ENCODE measurements around the gene MAPK8IP3.

Gene MAPK8IP3

GRCh38 chr16:1774448-1774780 is 68.4 kb downstream of the MAPK8IP3 start:
- H3K27ac ChIP-seq (ENCODE audit: insufficient read depth, low read depth, low read length, poor library complexity, severe bottlenecking), result no peak overlapping the region

DNA sequence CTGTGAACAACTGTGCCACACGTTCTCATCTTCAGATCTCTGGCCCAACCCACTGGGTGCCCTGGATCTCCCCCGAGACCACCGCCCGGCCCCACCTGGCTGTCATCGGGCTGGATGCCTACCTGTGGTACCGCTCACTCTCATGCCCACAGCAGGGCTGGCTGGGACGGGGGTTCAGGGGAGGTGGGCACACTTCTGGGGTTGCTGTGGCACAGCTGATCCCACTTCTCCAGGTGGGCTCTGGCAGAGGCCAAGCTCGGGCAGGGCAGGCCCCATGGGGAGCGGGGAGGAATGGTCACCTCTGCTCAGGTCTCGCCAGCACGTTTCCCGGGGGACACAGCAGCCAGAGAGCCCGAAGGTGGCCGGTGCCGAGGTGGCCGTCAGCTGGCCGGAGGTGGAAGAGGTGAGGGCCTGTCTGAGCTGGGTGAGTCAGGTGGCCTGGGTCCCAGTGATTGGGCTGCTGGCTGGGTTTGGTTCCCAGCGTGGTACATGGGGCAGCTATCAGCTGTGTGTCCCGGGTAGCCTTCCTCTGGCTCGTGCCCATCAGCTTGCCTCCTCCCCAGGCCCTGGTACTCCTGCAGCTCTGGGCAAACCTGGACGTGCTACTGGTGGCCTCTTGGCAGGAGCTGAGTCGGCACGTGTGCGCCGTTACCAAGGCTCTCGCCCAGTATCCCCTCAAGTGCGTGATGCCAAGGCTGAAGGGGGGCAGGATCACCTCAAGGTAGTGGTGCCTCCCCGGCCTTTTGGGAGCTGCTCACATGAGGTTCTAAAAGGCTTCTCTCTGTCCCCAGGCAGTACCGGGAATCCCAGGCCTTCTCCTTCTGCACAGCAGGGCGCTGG is 69.2 kb downstream of the MAPK8IP3 start:
- H3K4me1 ChIP-seq (ENCODE audit: control insufficient read depth, insufficient read depth, low read length), result peaks cover 8% of the 10 kb centered on the region
- H3K36me3 ChIP-seq (ENCODE audit: control insufficient read depth, insufficient read depth, low read length), result peaks cover 19% of the 10 kb centered on the region
- no peaks in the 10 kb centered on the region for H3K9me3 ChIP-seq (ENCODE audit: control insufficient read depth, low read length)
- H3K27me3 ChIP-seq (ENCODE audit: control insufficient read depth, insufficient read depth, low read length, poor library complexity, severe bottlenecking), result no peaks in the 10 kb centered on the region
- H3K4me3 ChIP-seq (ENCODE audit: insufficient read depth, low read depth, low read length), result no peak overlapping the region
- no peak overlapping the region for H3K27ac ChIP-seq (ENCODE audit: insufficient read depth, low read depth, low read length, poor library complexity, severe bottlenecking)
- 95 to 97% methylated on average over 30 of the region's 30 CpGs for WGBS, 2 experiments

More at GRCh38 chr16:1774448-1774780, 68.4 kb downstream of the MAPK8IP3 start:
- Histone ChIP-seq H3K27me3 (ENCODE audit: control insufficient read depth, insufficient read depth, low read length, poor library complexity, severe bottlenecking) (no peaks in the 10 kb centered on the region), H3K9me3 (ENCODE audit: control insufficient read depth, low read length) (no peaks in the 10 kb centered on the region), H3K4me3 (ENCODE audit: insufficient read depth, low read depth, low read length) (no peak overlapping the region), H3K4me1 (ENCODE audit: control insufficient read depth, insufficient read depth, low read length) (peaks cover 14% of the 10 kb centered on the region), H3K36me3 (ENCODE audit: control insufficient read depth, insufficient read depth, low read length) (peaks cover 19% of the 10 kb centered on the region)
- 94% methylated on average over 7 of the region's 7 CpGs for WGBS, 2 experiments

DNA sequence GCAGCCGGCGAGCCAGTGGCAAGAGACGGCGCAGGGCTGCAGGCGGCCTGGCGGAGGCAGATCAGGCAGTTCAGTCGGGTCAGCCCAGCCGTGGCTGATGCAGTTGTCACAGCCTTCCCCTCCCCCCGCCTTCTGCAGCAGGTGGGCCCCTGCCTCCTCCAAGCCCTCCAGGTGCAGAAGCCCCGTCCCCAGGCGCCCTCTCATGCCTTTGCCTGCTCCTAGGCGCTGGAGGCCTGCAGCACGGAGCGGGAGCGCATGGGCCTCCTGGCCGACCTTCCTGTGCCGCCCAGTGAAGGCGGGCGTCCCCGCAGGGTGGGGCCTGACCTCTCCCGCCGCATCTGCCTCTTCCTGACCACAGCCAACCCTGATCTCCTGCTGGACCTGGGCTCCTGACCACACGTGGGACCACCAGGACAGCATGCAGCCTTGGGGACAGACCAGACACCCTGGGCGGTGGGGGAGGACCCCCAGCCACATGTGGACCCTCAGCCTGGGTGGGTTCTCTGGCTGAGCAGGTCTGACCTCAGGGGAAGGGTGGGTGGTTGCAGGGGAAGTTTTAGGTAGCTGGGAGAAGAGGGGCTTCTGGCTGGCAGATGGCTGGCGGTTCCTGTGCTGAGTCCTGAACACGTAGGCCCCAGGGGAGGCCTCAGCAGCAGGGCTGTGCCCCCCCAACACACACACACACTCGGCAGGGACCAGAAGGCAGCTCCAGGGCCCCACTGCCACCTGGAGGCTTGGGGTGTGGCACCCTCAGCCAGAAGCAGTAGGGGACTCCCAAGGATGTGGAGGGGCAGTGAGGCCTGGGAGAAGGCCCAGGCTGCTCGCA is 70.1 kb downstream of the MAPK8IP3 start:
- H3K36me3 ChIP-seq (ENCODE audit: control insufficient read depth, insufficient read depth, low read length), result peaks cover 19% of the 10 kb centered on the region
- H3K27ac ChIP-seq (ENCODE audit: insufficient read depth, low read depth, low read length, poor library complexity, severe bottlenecking), result no peak overlapping the region
- H3K4me1 ChIP-seq (ENCODE audit: control insufficient read depth, insufficient read depth, low read length), result peaks cover 10% of the 10 kb centered on the region
- 93 to 94% methylated on average over 28 of the region's 28 CpGs for WGBS, 2 experiments
- no peaks in the 10 kb centered on the region for H3K9me3 ChIP-seq (ENCODE audit: control insufficient read depth, low read length)
- H3K4me3 ChIP-seq (ENCODE audit: insufficient read depth, low read depth, low read length), result no peak overlapping the region
- no peaks in the 10 kb centered on the region for H3K27me3 ChIP-seq (ENCODE audit: control insufficient read depth, insufficient read depth, low read length, poor library complexity, severe bottlenecking)

DNA sequence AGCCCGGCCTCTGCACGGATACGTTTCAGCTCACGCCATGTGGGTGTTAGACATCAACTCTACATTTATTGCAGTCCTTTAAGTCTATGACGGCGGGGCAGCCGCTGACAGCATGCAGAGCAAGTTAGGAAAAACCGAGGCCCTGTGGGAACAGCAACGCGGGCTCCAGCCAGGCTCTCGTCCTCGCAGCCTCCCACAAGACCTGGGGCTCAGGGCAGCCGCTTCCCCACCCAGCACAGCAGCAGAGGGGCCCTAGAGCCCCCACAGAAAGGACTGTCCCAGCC is 70.6 kb downstream of the MAPK8IP3 start:
- Histone ChIP-seq H3K27me3 (ENCODE audit: control insufficient read depth, insufficient read depth, low read length, poor library complexity, severe bottlenecking) (no peaks in the 10 kb centered on the region), H3K4me1 (ENCODE audit: control insufficient read depth, insufficient read depth, low read length) (peaks cover 15% of the 10 kb centered on the region), H3K36me3 (ENCODE audit: control insufficient read depth, insufficient read depth, low read length) (peaks cover 19% of the 10 kb centered on the region), H3K27ac (ENCODE audit: insufficient read depth, low read depth, low read length, poor library complexity, severe bottlenecking) (no peak overlapping the region), H3K9me3 (ENCODE audit: control insufficient read depth, low read length) (no peaks in the 10 kb centered on the region), H3K4me3 (ENCODE audit: insufficient read depth, low read depth, low read length) (no peak overlapping the region)
- WGBS, 2 experiments, result 92 to 96% methylated on average over 13 of the region's 13 CpGs

DNA sequence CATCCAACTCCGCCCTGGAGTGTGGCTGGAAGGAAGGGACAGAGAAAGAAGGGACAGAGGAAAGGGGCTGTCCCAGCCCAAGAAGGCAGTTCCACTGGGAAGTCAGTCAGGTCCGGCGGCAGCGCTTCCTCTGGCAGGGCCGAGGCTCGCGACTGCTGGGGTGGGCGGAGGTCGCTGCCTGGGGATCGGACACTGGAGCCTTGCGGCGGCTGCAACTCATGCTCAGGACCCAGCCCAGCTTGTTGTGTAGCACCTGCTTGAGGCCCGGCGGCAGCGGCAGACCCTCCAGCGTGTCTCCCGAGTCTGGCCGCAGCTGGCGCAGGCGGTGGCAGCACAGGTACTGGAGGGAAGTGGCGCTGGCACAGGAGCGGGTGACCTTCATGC is 71.0 kb downstream of the MAPK8IP3 start:
- 95 to 96% methylated on average over 22 of the region's 22 CpGs for WGBS, 2 experiments
- Histone ChIP-seq H3K27me3 (ENCODE audit: control insufficient read depth, insufficient read depth, low read length, poor library complexity, severe bottlenecking) (no peaks in the 10 kb centered on the region), H3K4me1 (ENCODE audit: control insufficient read depth, insufficient read depth, low read length) (peaks cover 15% of the 10 kb centered on the region), H3K27ac (ENCODE audit: insufficient read depth, low read depth, low read length, poor library complexity, severe bottlenecking) (no peak overlapping the region), H3K36me3 (ENCODE audit: control insufficient read depth, insufficient read depth, low read length) (peaks cover 19% of the 10 kb centered on the region), H3K4me3 (ENCODE audit: insufficient read depth, low read depth, low read length) (no peak overlapping the region), H3K9me3 (ENCODE audit: control insufficient read depth, low read length) (no peaks in the 10 kb centered on the region)

DNA sequence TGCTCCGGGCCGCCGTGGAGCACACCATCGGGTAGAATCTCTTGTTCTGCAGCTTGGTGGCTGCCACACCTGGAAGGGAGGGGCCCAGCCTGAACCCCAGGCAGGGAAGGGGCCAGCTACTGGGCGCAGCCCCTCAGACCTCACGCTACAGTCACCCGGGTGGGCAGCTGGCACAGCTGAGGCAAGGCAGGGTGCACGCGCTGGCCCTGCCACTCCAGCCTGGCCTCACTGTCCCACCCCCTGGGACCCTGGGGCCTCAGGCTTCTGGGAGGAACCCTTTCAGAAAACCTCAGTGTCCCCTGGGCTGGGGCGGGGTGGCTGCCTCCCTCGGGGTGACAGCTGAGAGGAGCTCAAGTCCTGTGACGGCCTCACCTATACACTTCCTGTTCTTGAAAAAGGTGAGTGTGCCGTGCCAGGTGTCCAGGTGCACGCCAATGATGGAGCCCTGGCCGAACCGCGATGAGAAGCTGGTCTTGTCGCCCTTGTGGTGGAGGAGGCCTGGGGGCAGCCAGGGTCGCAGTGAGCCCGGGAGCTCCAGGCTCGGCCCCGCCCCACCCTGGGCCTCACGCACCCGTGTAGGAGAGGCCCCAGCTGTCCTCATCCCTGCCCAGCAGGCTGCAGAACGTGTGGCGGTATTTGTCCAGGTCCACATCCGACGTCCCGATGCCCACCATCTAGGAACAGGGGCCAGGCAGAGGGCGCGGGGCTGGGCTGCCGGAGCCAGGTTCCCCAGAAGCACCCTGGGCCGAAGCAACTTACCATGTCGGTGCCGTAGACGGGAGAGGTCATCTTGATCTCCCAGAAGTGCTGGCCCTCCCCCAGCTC is 71.6 kb downstream of the MAPK8IP3 start:
- 94 to 95% methylated on average over 36 of the region's 36 CpGs for WGBS, 2 experiments
- H3K27ac ChIP-seq (ENCODE audit: insufficient read depth, low read depth, low read length, poor library complexity, severe bottlenecking), result no peak overlapping the region
- H3K4me1 ChIP-seq (ENCODE audit: control insufficient read depth, insufficient read depth, low read length), result peaks cover 15% of the 10 kb centered on the region
- peaks cover 19% of the 10 kb centered on the region for H3K36me3 ChIP-seq (ENCODE audit: control insufficient read depth, insufficient read depth, low read length)
- H3K27me3 ChIP-seq (ENCODE audit: control insufficient read depth, insufficient read depth, low read length, poor library complexity, severe bottlenecking), result no peaks in the 10 kb centered on the region
- H3K4me3 ChIP-seq (ENCODE audit: insufficient read depth, low read depth, low read length), result no peak overlapping the region
- H3K9me3 ChIP-seq (ENCODE audit: control insufficient read depth, low read length), result no peaks in the 10 kb centered on the region

DNA sequence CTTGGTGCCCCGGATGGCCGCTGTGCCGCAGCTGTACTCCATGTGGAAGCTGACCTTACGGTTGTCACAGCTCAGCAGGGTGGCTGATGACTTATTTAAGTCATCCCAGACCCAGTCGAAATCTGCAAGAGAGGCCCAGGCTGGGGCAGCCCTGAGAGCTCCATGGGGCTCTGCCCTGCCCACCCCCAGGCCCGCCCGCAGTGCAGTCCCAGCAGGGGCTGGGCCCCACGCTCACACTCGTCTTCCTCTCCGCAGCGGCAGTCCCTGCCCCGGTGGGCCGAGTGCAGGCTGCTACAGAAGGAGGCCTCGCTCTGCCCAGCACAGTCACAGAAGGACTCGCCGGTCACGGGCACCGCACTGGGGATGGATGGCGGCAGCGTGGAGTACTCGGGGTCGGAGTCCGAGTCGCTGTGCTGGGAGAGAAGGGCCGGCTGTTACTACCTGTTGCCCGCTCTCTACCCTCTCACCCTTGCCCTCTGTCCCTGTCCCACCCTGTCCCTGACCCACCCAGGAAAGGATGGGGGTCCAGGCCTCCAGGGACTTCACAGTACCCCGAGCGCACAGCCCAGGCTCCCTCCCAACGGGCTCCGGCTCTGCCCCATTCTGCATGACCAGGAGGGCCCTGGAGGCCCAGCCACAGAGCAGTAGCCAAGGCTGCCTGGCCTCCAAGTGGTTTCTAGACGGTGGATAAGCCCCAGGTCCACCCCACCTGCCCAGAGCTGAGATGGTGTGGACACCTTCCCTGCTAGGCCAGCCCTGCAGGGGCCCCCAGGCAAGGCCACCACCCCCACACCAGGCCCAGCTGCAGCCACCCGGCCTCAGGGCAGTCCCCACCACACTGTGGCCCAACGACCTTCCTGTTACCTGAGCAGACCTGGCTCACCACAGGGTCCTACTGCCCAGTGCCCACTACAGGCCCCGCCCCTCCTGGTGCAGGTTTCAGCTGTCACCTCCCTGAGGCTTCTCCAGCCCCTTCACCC is 72.5 kb downstream of the MAPK8IP3 start:
- Histone ChIP-seq H3K4me3 (ENCODE audit: insufficient read depth, low read depth, low read length) (no peak overlapping the region), H3K9me3 (ENCODE audit: control insufficient read depth, low read length) (no peaks in the 10 kb centered on the region), H3K4me1 (ENCODE audit: control insufficient read depth, insufficient read depth, low read length) (peaks cover 15% of the 10 kb centered on the region), H3K36me3 (ENCODE audit: control insufficient read depth, insufficient read depth, low read length) (peaks cover 19% of the 10 kb centered on the region), H3K27ac (ENCODE audit: insufficient read depth, low read depth, low read length, poor library complexity, severe bottlenecking) (no peak overlapping the region), H3K27me3 (ENCODE audit: control insufficient read depth, insufficient read depth, low read length, poor library complexity, severe bottlenecking) (no peaks in the 10 kb centered on the region)
- 92 to 93% methylated on average over 34 of the region's 34 CpGs for WGBS, 2 experiments

DNA sequence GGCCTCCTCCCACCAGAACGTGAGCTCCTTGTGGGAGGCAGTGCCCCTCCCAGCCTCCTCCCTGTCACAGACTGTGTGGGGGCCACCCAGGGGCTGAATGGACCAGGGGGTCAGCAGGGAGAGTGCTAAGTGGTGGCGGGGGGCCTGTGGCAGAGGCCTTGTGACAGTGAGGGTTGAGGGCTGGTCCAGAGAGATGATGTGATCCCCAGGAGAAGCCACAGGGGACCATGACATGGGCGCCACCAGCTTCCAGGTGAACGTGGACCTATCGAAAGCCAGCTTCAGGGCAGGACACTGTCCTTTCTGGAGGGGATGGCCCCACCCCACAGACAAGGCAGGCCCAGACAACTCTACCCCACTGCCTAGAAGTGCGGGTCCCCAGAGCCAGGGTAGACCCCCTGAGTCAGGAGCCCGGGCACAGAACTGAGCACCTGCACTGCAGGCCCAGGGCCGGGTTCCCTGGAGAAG is 73.3 kb downstream of the MAPK8IP3 start:
- peaks cover 10% of the 10 kb centered on the region for H3K4me1 ChIP-seq (ENCODE audit: control insufficient read depth, insufficient read depth, low read length)
- H3K27ac ChIP-seq (ENCODE audit: insufficient read depth, low read depth, low read length, poor library complexity, severe bottlenecking), result no peak overlapping the region
- no peaks in the 10 kb centered on the region for H3K9me3 ChIP-seq (ENCODE audit: control insufficient read depth, low read length)
- H3K36me3 ChIP-seq (ENCODE audit: control insufficient read depth, insufficient read depth, low read length), result peaks cover 19% of the 10 kb centered on the region
- 92 to 93% methylated on average over 8 of the region's 8 CpGs for WGBS, 2 experiments
- no peak overlapping the region for H3K4me3 ChIP-seq (ENCODE audit: insufficient read depth, low read depth, low read length)
- no peaks in the 10 kb centered on the region for H3K27me3 ChIP-seq (ENCODE audit: control insufficient read depth, insufficient read depth, low read length, poor library complexity, severe bottlenecking)
